ENCODE results near the gene GJB5. TPM values are rescaled to one million over a fixed set of nuclear protein-coding genes. Genes with fewer than 3 reads are reported as not detected.

The GJB5 gene
- total RNA-seq, 1 donor from 2014 or later = not detected

DNA sequence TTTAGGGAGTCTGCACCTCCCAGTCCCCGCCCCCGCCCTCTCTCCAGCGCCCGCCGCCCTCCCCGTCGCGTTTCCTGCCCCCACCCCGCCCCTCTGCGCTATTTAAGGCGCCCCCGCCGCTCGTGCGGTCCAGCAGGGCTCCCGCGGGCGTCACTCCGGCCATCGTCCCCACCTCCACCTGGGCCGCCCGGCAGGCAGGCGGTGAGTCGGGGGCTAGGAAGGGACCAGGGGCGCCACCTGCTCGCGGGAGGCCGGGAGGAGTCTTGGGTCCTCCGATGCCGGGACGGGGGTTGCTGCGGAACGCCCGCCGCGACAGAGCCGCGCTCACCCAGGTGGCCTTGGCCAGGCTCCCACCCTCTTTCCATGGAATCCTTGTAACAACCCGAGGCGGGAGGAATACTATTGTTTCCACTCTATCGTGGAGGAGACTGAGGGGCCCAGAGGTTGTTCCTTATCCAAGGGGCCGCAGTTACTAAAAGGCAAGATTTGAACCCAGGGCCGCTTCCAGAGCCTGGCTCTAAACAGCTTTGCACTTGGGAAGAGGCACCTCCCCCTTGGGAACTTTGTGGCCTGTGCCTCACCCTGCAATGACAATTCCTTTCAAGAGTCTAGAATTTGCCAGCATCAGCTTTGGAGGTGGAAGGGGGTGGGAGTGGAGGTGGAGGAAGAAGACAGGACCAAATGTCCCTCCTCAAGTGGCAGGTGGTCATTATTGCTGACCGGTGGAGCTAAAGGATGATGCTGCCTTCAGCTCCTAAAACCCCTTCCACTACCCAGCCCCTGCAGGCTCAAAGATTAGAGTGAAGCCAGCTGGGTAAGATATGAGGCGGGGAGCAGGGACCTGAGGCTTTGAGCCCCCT, 38.3 kb downstream of the GJB5 start, which contains the start of gene GJA4:
TSS of gene GJA4 (plus strand) at position 132 of the 860 bp plus-strand sequence. CDS start 1,215 bp downstream, outside the sequence.
- TF ChIP-seq CTCF (conservative IDR thresholded peaks at IDR 0.05; ENCODE audit: low read depth, low read length) = no peak
- DNase-seq (ENCODE audit: low read depth) = no peak
- no peak within 1 kb of the TSS for H3K4me3 ChIP-seq (ENCODE audit: low read depth, low read length)

DNA sequence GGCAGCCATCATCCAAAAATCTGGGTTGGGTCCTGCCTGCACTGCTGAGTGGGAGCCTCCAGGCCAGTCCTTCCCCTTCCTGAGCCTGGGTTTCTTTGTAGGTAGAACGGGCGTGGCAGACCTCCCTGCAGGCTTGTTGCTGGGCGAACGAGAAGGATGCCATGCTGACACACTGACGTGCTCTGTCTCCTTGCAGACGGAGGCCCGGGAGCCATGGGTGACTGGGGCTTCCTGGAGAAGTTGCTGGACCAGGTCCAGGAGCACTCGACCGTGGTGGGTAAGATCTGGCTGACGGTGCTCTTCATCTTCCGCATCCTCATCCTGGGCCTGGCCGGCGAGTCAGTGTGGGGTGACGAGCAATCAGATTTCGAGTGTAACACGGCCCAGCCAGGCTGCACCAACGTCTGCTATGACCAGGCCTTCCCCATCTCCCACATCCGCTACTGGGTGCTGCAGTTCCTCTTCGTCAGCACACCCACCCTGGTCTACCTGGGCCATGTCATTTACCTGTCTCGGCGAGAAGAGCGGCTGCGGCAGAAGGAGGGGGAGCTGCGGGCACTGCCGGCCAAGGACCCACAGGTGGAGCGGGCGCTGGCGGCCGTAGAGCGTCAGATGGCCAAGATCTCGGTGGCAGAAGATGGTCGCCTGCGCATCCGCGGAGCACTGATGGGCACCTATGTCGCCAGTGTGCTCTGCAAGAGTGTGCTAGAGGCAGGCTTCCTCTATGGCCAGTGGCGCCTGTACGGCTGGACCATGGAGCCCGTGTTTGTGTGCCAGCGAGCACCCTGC, 39.3 kb downstream of the GJB5 start:
- TF ChIP-seq CTCF (conservative IDR thresholded peaks at IDR 0.05; ENCODE audit: low read depth, low read length) = no peak
- no peak overlapping the region for H3K4me3 ChIP-seq (ENCODE audit: low read depth, low read length)
- DNase-seq (ENCODE audit: low read depth) = no peak

- no peak for TF ChIP-seq CTCF (conservative IDR thresholded peaks at IDR 0.05; ENCODE audit: low read depth, low read length)
- DNase-seq (ENCODE audit: low read depth) = no peak
These were observed 39.9 kb downstream of the GJB5 start for GRCh38 chr1:34794790-34795180.

DNA sequence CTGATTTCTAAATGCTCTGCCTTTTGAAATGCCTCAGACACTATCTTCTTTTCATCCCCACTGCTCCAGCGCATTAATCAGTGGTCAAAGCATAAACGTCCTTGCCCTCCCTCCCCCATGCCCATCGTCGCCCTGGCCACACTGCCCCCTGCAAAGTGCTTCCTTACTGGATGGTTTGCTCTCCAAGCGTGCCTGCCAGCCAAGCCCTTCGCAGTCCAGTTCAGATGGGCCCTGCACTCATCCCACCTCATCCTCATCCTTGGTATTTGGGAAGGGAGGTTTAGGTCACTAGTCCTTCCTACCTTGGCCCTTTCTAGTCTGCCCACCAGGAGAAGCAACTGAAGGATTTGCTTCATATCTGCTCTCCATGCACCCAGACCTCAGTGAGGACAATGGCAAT, 41.1 kb downstream of the GJB5 start:
- no peak for TF ChIP-seq CTCF (conservative IDR thresholded peaks at IDR 0.05; ENCODE audit: low read depth, low read length)
- H3K4me3 ChIP-seq (ENCODE audit: low read depth, low read length) = no peak overlapping the region
- no peak for DNase-seq (ENCODE audit: low read depth)

More at GRCh38 chr1:34794790-34795180, 39.9 kb downstream of the GJB5 start:
- no peak overlapping the region for H3K4me3 ChIP-seq (ENCODE audit: low read depth, low read length)

- DNase-seq (ENCODE audit: low read depth) = no peak
- H3K4me3 ChIP-seq (ENCODE audit: low read depth, low read length) = no peak overlapping the region
- no peak for TF ChIP-seq CTCF (conservative IDR thresholded peaks at IDR 0.05; ENCODE audit: low read depth, low read length)
These were observed 42.1 kb downstream of the GJB5 start for GRCh38 chr1:34796990-34797389.

GRCh38 chr1:34800214-34800613, 45.4 kb downstream of the GJB5 start:
- DNase-seq (ENCODE audit: low read depth) = no peak
- no peak for TF ChIP-seq CTCF (conservative IDR thresholded peaks at IDR 0.05; ENCODE audit: low read depth, low read length)
- H3K4me3 ChIP-seq (ENCODE audit: low read depth, low read length) = no peak overlapping the region
